Transverse colon (tissue), 4 donors: ENCODE data around the gene DPPA5. TPM values are rescaled to one million over a fixed set of nuclear protein-coding genes. Genes with fewer than 3 reads are reported as not detected.

ENCODE experiments used
- DNase-seq: peaks from one replicate; pipeline ENCODE4 v3.0.0-alpha.2; 2019
- H3K27ac ChIP-seq, 4 donors: fragments of 200-600 bp; sonication (generic); 2 replicates each; pipeline ENCODE4 v1.5.1; 2016 to 2018; ENCODE audit warnings: inconsistent platforms in 4 of 4
- H3K27me3 ChIP-seq: fragments of 200-600 bp; sonication (generic); 2 replicates; pipeline ENCODE4 v1.5.1; 2017; ENCODE audit warnings: inconsistent platforms
- H3K36me3 ChIP-seq, 4 donors: fragments of 200-600 bp; sonication (generic); 2 replicates each; pipeline ENCODE4 v1.5.1; 2017 to 2019; ENCODE audit warnings: inconsistent platforms in 4 of 4
- H3K4me1 ChIP-seq, 4 donors: fragments of 200-600 bp; sonication (generic); 2 replicates each; pipeline ENCODE4 v1.5.1; 2017 to 2020; ENCODE audit warnings: inconsistent platforms in 4 of 4
- H3K4me3 ChIP-seq, 4 donors: fragments of 200-600 bp; sonication (generic); 1 replicate in 1 of 4; 2 replicates in 3 of 4; pipeline versions ENCODE4 v1.5.1 to v1.6.1; 2017 to 2019; ENCODE audit warnings: inconsistent platforms in 4 of 4
- H3K9me3 ChIP-seq, 2 donors: fragments of 200-600 bp; sonication (generic); 2 replicates each; pipeline ENCODE4 v1.5.1; 2017 to 2019; ENCODE audit warnings: inconsistent platforms in 2 of 2
- CTCF ChIP-seq, 5 experiments: fragments of 200-600 bp in 3 of 5; fragments of 450-650 bp in 2 of 5; sonication (generic) in 3 of 5; IDR thresholded peaks; 1 replicate in 2 of 5; 2 replicates in 3 of 5; pipeline ENCODE4 v1.5.1; 2016 to 2017; ENCODE audit warnings: antibody characterized with exemption in 5 of 5, inconsistent platforms in 3 of 5, mild to moderate bottlenecking in 2 of 5, moderate library complexity in 1 of 5
- EP300 ChIP-seq: sonication (generic); formaldehyde crosslinking; IDR thresholded peaks from one replicate; pipeline ENCODE4 v1.6.1; 2017; ENCODE audit warnings: antibody characterized with exemption, low read depth
- POLR2A ChIP-seq: fragments of 450-650 bp; IDR thresholded peaks from one replicate; pipeline ENCODE4 v1.6.1; 2016; ENCODE audit warnings: antibody characterized with exemption, mild to moderate bottlenecking, moderate library complexity
- POLR2AphosphoS5 ChIP-seq, 3 donors: sonication (generic); formaldehyde crosslinking; IDR thresholded peaks; one replicate each; pipeline ENCODE4 v1.6.1; 2016; ENCODE audit warnings: antibody characterized with exemption in 3 of 3
- whole genome bisulfite sequencing, 2 donors: methylation state at CpG; one replicate each; pipeline ENCODE4 v1.1.5; 2018; ENCODE audit warnings: low coverage in 1 of 2; 5-methylcytosine and 5-hydroxymethylcytosine counted together
- in situ Hi-C, 4 donors: fragments of 200-750 bp; cut with MboI; loops; one replicate each; pipeline versions ENCODE4 v1.15.0 to v1.15.1; 2017; ENCODE audit warnings: low sequenced_read_pairs in 3 of 4, low pct_ligation_motif_present in 1 of 4, low pct_unique_long_range_greater_than_20kb in 1 of 4
- intact Hi-C: fragments of 100-400 bp; cut with DNase I; formaldehyde crosslinking; loops from one replicate; pipeline ENCODE4 v1.15.1; 2023; ENCODE audit warnings: low total_unique reads
- total RNA-seq, 4 donors: library from RNA; depleted of rRNA; stranded (reverse); fragments of >200 nt; gene quantifications; one replicate each; pipeline ENCODE4 v1.1.0, GENCODE V29; 2016

The DPPA5 gene
- total RNA-seq, 4 donors from 2014 or later, result not detected

DNA sequence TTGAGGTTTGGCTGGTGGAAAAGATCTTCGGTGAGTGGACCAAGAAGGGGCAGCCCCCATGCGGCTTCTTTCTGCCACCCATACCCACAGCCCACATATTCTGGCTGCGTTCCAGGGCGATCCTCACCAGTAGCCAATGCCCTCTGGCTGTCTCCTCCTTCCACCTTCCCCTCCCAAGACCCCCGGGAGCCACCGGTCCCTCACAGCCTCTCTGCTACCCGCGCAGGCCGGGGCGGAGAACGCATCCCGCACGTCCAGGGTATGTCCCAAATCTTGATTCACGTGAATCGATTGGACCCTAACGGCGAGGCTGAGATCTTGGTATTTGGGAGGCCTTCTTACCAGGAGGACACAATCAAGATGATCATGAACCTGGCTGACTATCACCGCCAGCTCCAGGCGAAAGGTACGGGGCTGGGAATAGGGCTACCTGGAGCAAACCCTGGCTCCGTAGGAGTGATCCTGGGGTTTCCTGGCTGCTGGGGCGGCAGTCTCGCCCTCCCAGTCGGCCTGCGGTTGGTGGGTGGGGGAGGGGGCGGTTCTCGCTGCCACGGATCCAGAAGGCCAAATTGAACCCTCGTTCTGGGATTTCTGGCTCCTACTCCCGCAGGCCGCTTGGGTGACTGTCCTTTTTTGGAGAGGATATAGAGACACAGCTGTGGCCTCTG is 8.9 kb upstream of the DPPA5 start:
- TF ChIP-seq POLR2A, result no peak
- 96 to 100% methylated on average over 1 to 31 of the region's 31 CpGs for WGBS, 2 donors
- Histone ChIP-seq H3K4me1 (no peaks in the 10 kb centered on the region), H3K27ac (no peak overlapping the region), H3K27me3 (no peaks in the 10 kb centered on the region), H3K36me3 (no peaks in the 10 kb centered on the region), H3K9me3 (no peaks in the 10 kb centered on the region), H3K4me3 (no peak overlapping the region)
- no peak for DNase-seq
- in situ Hi-C loops (no loop called here), intact Hi-C loops (no loop called here)

GRCh38 chr6:73362358-73362757 is 8.3 kb upstream of the DPPA5 start, which contains the start of gene KHDC3L:
TSS of gene KHDC3L (plus strand) at chr6:73362658. CDS start at chr6:73362730, 72 bp downstream.
- H3K4me3 ChIP-seq, result no peak within 1 kb of the TSS
- H3K36me3 ChIP-seq, result no peaks in the 10 kb centered on the region
- H3K27me3 ChIP-seq, result no peaks in the 10 kb centered on the region
- in situ Hi-C loops, result no loop called here
- TF ChIP-seq CTCF (IDR thresholded peaks at IDR 0.05) (no peak), POLR2A (no peak), EP300 (no peak), POLR2AphosphoS5 (IDR thresholded peaks at IDR 0.05) (no peak)
- WGBS, 2 donors, result 80 to 88% methylated on average over 1 to 23 of the region's 23 CpGs
- DNase-seq, result no peak
- H3K9me3 ChIP-seq, result no peaks in the 10 kb centered on the region
- no peaks in the 10 kb centered on the region for H3K4me1 ChIP-seq
- no peak within 1 kb of the TSS for H3K27ac ChIP-seq
- intact Hi-C loops, result no loop called here

- Histone ChIP-seq H3K36me3 (no peaks in the 10 kb centered on the region), H3K9me3 (no peaks in the 10 kb centered on the region), H3K27ac (no peak overlapping the region), H3K27me3 (peaks cover 27% of the 10 kb centered on the region), H3K4me3 (no peak overlapping the region), H3K4me1 (no peaks in the 10 kb centered on the region)
- in situ Hi-C loops, result loop anchor here in 1 of 4 donors (25.0 kb wide), 1 partner anchor 937 kb away; no protein-coding TSS in a partner anchor
- TF ChIP-seq EP300 (no peak), POLR2A (no peak), CTCF (IDR thresholded peaks at IDR 0.05) (no peak), POLR2AphosphoS5 (IDR thresholded peaks at IDR 0.05) (no peak)
- 48 to 54% methylated on average over 6 of the region's 6 CpGs for WGBS, 2 donors
- intact Hi-C loops, result no loop called here
- no peak for DNase-seq
Measured at GRCh38 chr6:73349311-73349710, 4.8 kb downstream of the DPPA5 start.

DNA sequence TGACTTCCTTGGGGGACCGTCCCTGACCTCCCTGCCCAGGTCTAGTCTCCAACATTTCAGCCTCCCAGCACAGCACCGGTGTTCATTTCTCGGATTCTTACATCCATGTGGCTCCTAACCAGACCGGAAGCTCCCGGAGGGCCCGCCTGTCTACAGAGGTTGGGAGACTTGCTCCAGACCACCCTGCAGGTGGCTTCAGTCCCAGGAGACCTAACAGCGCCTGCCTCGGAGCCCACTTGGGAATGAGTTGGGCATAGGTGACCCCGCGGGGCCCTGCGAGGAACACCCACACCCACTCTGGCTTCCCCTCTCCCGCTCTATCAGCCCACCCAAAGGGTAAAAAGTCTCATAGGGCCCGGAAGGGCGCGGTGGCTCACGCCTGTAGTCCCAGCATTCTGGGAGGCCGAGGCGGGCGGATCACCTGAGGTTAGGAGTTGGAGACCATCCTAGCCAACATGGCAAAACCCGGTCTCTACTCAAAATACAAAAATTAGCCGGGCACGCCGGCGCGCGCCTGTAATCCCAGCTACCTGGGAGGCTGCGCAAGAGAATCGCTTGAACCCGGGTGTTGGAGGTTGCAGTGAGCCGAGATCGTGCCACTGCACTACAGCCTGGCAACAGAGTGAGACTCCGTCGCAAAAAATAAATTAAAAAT is 5.4 kb downstream of the DPPA5 start:
- H3K4me1 ChIP-seq, result no peaks in the 10 kb centered on the region
- H3K36me3 ChIP-seq, result no peaks in the 10 kb centered on the region
- H3K27ac ChIP-seq, result no peak overlapping the region
- TF ChIP-seq EP300, result no peak
- no peak for TF ChIP-seq POLR2A
- TF ChIP-seq POLR2AphosphoS5 (IDR thresholded peaks at IDR 0.05), result no peak
- TF ChIP-seq CTCF (IDR thresholded peaks at IDR 0.05), result no peak
- peaks cover 27% of the 10 kb centered on the region for H3K27me3 ChIP-seq
- no peak for DNase-seq
- intact Hi-C loops, result no loop called here
- H3K4me3 ChIP-seq, result no peak overlapping the region
- WGBS, 2 donors, result 65 to 82% methylated on average over 2 to 32 of the region's 33 CpGs
- in situ Hi-C loops, result loop anchor here in 1 of 4 donors (25.0 kb wide), 1 partner anchor 936 kb away; no protein-coding TSS in a partner anchor
- H3K9me3 ChIP-seq, result no peaks in the 10 kb centered on the region
